NCI-H2171 treated with DMSO at 0.1 percent for 48 hours (cell line): Measurements from ENCODE around the gene CAMK2N1.

ENCODE experiments used
- DNase-seq: peaks from one replicate; lab custom pipeline; 2025; lab: John Stamatoyannopoulos, UW

The CAMK2N1 gene

GRCh38 chr1:20478057-20478635 lies 7.9 kb downstream of the CAMK2N1 start:
- DNase-seq = no peak

DNA sequence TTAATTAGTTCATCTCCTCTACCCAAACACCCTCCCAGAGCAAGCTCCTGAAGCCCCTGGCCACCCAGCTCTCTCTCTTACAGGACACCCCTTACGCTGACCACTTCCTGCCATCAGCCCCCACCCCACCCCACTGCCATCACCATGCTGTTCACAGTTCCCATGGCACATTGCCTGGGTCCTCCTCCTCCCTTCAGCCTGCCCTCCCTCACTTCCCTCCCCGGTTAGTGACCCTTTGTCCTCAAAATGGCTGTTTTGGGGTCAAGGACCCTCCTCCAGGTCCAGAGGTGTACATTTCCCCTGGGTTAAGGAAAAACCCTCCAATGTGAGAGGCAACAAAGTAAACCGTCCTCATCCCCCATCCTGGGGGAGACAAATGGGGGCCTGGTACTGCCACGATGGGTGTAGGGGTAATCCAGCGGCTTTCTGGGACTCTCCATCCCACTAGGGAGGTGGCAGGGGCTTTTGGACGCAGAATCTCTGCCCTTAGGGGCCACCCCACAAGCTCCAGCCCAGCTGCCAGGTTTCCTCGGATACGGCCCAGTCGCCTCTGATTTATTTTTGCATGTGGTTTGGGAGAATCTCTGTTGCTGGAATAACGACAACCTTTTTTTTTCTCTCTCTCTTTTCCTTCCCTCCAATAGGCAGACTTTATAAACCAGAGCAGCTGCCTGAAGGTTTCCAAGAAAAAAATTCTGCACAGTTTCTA lies 8.5 kb downstream of the CAMK2N1 start:
- DNase-seq = peak; percentile 33

DNA sequence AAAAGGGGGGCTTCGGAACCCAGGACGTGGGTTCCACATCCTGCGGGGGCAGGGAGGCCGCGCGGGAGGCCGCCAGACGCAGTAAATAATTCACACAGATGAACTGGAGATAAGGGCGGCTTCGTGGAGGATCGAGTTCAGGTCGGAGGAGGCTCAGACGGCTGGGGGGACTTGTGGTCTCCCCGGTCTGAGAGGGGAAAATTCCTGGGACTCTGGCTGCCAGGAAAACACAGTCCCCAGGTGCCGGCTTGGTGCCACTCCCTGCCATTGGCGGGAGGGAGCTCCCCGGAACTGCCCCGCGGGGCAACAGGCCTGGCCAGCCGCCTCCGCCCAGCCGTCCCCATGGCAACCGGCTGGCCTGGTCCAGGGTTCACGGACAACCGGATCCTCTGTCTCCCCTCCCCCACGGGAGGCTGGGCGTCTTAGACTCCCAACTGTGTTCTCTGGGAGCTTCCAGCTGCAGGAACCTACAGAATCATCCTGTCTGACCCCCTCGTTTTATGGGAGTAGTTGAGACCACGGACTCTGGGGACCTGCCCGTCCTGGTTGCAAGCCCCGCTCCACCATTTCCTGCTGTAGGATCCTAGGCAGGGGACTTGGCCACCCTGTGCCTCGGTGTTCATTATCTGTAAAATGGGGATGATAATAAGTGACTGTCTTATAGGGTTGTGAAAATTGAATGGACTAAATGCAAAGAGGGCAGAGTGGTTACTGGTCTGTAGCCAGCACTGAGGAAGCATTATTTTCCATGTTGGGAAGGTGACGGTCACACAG lies 9.6 kb downstream of the CAMK2N1 start:
- DNase-seq = no peak

DNA sequence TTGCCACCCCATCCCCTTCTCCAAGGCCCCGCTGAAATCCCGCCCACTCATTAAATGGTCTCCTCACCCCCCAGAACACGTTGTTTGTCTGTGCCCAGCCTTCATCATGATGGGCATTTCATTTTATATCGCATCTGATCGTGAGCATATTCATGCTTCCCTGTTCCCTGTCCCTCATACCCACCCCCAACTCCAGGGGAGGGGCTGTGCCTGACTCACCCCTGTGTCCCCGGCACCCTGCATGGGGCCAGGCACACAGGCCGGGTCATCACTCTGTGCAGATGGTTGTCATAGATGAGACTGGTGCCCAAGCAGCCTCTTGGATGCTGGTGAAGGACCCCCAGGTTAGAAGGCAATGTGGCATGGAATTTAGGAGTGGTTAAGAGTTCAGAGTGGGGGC lies 11.0 kb downstream of the CAMK2N1 start:
- no peak for DNase-seq

GRCh38 chr1:20474333-20474975 lies 11.6 kb downstream of the CAMK2N1 start:
- DNase-seq = no peak

GRCh38 chr1:20473894-20474293 lies 12.1 kb downstream of the CAMK2N1 start:
- no peak for DNase-seq

GRCh38 chr1:20472860-20473711 lies 12.9 kb downstream of the CAMK2N1 start:
- DNase-seq = no peak

GRCh38 chr1:20472121-20472520 lies 13.9 kb downstream of the CAMK2N1 start:
- no peak for DNase-seq

GRCh38 chr1:20470194-20470593 lies 15.8 kb downstream of the CAMK2N1 start:
- DNase-seq = peak; percentile 62

DNA sequence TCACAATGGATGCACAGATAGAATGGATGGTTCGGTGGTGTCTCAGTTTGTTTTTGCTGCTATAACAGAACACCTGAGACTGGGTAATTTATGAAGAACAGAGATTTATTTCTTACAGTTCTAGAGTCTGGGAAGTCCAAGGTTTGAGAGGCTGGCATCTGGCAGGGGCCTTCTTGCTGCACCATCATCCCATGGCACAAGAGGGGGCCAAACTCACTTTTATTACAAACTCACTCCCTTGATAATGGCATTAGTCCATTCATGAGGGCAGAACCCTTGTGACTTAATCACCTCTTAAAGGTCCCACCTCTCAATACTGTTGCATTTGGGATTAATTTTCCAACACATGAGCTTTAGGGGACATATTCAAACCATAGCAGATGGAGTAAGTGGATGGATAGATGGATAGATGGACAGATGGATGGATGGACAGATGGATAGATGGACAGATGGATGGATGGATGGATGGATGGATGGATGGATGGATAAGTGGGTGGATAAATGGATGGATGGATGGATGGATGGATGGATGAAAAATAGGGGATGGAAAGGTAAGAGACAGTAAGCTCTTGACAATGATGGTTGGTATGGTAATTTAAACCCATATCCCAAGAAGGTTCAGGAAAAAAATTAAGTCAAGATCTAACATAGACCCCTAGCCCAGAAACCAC lies 16.5 kb downstream of the CAMK2N1 start:
- DNase-seq = no peak

GRCh38 chr1:20466273-20466672 lies 19.7 kb downstream of the CAMK2N1 start:
- no peak for DNase-seq

GRCh38 chr1:20465187-20465586 lies 20.8 kb downstream of the CAMK2N1 start:
- no peak for DNase-seq

GRCh38 chr1:20463502-20463901 lies 22.5 kb downstream of the CAMK2N1 start:
- DNase-seq = no peak

DNA sequence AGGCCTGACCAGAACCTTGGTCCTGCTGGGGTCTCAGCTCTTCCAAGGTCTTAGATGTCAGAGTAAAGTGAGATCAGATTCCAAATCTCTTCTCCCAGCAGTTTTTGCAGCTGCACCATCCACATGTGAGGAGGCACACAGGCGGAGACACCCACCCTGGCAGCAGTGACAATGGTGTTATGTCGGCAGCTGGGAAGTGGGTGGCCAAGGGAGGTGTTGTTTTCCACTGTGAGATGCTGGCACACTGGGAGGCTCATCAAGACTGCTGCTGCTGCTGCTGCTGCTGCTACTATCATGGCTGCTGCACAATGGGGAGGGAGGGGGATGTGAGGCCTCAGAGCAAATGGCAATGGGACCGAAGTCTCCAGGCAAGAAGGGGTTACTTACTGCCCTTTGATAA lies 23.6 kb downstream of the CAMK2N1 start:
- no peak for DNase-seq

GRCh38 chr1:20458717-20459116 lies 27.3 kb downstream of the CAMK2N1 start:
- no peak for DNase-seq

DNA sequence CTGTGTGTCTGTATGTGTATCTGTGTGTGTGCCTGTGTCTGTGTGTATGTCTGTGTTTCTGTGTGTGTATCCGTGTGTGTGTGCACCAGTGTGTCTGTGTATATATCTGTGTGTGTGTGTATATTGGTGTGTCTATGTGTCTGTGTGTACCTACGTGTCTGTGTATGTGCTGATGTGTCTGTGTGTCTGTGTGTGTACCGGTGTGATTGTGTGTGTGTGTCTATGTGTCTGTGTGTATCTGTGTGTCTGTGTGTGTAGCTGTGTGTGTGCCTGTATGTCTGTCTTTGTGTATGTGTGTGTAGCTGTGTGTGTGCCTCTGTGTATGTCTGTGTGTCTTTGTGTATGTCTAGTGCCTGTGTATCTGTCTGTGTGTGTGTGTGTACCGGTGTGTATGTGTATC lies 32.0 kb downstream of the CAMK2N1 start:
- DNase-seq = no peak

DNA sequence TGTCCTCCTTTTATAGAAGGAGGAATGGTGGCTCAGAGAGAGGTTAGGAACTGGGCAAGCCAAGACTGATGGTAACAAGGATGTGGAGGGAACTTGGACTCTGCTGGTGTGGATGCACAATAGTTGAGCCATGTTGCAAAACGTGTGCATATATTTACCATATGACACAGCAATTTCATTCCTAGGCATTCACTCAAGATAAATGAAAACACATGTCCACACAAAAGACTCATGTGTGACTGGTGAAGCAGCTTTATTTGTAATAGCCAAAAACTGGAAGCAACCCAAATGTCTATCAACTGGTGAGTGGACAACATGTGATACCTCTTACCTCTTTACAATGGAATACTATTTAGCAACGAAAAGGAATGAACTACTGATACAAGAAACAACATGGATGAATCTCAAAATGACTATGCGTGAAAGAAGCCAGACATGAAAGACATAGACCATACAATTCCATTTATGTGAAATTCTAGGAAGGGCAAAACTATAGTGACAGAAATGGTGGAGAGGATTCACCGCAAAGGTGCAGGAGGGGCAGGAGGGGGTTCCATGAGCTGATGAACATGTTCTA lies 36.2 kb downstream of the CAMK2N1 start:
- no peak for DNase-seq

GRCh38 chr1:20448671-20449071 lies 37.3 kb downstream of the CAMK2N1 start:
- peak; percentile 92 for DNase-seq

DNA sequence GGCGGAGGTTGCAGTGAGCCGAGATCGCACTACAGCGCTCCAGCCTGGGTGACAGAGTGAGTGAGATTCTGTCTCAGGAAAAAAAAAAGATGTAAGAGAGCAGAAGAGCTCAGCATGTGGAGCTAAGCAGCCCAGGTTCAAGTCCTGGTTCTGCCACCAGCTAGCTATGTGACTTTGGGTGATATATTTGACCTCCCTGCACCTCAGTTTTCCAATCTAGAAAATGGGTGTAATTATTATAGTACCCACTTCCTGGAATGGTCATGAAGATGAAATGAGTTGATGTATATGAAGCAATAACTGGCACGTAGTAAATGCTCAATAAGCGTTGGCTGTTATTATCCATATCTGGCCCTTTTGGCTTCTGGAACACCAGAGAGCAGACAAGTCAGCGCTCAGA lies 38.2 kb downstream of the CAMK2N1 start:
- DNase-seq = no peak

- DNase-seq = no peak
Observed at GRCh38 chr1:20446796-20447195, 39.2 kb downstream of the CAMK2N1 start.

DNA sequence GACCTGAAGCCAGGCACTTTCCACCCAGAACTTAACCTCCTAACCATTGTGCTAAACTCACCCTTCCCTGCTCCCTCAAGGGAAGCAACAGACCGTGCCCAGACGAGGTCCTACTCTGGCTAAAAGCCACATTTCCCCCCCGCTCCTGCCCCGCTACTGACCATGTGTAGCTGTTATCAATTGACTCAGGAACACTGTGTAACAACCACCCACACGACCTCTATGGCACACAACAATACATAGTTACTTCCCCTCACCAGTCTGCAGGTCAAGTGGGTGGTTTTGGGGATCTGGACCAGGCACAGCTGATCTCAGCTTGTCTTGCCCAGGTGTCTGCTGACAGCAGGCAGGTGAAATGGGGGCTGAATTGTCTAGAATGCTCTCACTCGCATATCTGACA lies 40.1 kb downstream of the CAMK2N1 start:
- DNase-seq = no peak
